Adrenal gland (tissue), 5 donors: Measurements from ENCODE around the gene CCDC81.

Experiments
- CTCF ChIP-seq, 6 experiments: fragments of 450-650 bp in 4 of 6; fragments of 200-600 bp in 2 of 6; sonication (generic) in 1 of 6; IDR thresholded peaks; 1 replicate in 5 of 6; 2 replicates in 1 of 6; pipeline versions ENCODE4 v1.5.1 to v1.8.0; 2016 to 2021; ENCODE audit warnings: antibody characterized with exemption in 6 of 6, mild to moderate bottlenecking in 2 of 6, moderate library complexity in 1 of 6
- POLR2A ChIP-seq, 2 donors: fragments of 450-650 bp; IDR thresholded peaks; one replicate each; pipeline ENCODE4 v1.6.1; 2017; ENCODE audit warnings: antibody characterized with exemption in 2 of 2, mild to moderate bottlenecking in 2 of 2, moderate library complexity in 1 of 2
- donor health status: DM: no; HTN: no; CAD: no.

GRCh38 chr11:86461892-86462291 is 87.2 kb downstream of the CCDC81 start:
- no peak for TF ChIP-seq CTCF (IDR thresholded peaks at IDR 0.05)
- TF ChIP-seq POLR2A (IDR thresholded peaks at IDR 0.05) = no peak
